ENCODE results near the gene SUPT20HL2.
"Not testable (repeated sequence)": the region's sequence is repeated elsewhere in the genome, so short reads cannot be mapped to it uniquely, and the experiment has no call there.

Gene SUPT20HL2

DNA sequence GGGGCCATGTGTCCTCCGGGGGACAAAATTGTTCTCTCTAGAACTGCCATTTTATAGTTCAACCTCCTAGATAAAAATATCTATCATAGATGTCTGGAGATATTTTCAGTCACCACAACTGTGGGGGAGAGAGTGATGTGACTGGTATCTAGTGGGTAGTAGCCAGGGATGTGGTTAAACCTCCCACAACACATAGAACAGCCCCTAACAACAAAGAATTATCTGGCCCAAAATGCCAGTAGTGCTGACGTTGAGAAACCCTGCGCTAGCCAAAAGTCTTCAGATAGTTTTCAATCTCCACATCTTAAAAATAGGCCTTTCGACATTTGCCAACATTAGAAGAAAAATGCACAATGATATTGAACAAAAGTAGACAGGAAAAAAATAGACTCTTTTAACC, 19.0 kb upstream of the SUPT20HL2 start:
- Histone ChIP-seq H3K4me1 (no peaks in the 10 kb centered on the region), H3K27me3 (ENCODE audit: low read depth) (peaks cover 13% of the 10 kb centered on the region), H3K36me3 (replicated peaks) (no peaks in the 10 kb centered on the region), H3K4me3 (no peak overlapping the region), H3K9me3 (no peaks in the 10 kb centered on the region)
- DNase-seq (ENCODE audit: low spot score in 2 of 2), result no peak
- in situ Hi-C loops (cut with MboI; ENCODE audit: low sequenced_read_pairs), result no loop called here

- H3K4me3 ChIP-seq, result no peak overlapping the region
Measured at GRCh38 chrX:24325231-24325630, 11.4 kb upstream of the SUPT20HL2 start.

GRCh38 chrX:24321741-24322395, 8.0 kb upstream of the SUPT20HL2 start:
- no peaks in the 10 kb centered on the region for H3K4me1 ChIP-seq
- H3K27me3 ChIP-seq (ENCODE audit: low read depth), result peaks cover 13% of the 10 kb centered on the region; the same call in 1 of the 2 replicates
- H3K4me3 ChIP-seq, result no peak overlapping the region
- in situ Hi-C loops (cut with MboI; ENCODE audit: low sequenced_read_pairs), result no loop called here
- no peak for DNase-seq (ENCODE audit: low spot score in 2 of 2)
- no peaks in the 10 kb centered on the region for H3K9me3 ChIP-seq
- no peaks in the 10 kb centered on the region for H3K36me3 ChIP-seq (replicated peaks)

More at GRCh38 chrX:24325231-24325630, 11.4 kb upstream of the SUPT20HL2 start:
- Histone ChIP-seq H3K4me1 (no peaks in the 10 kb centered on the region), H3K27me3 (ENCODE audit: low read depth) (peaks cover 15% of the 10 kb centered on the region), H3K36me3 (replicated peaks) (no peaks in the 10 kb centered on the region), H3K9me3 (no peaks in the 10 kb centered on the region)
- no peak for DNase-seq (ENCODE audit: low spot score in 2 of 2)
- in situ Hi-C loops (cut with MboI; ENCODE audit: low sequenced_read_pairs), result no loop called here

DNA sequence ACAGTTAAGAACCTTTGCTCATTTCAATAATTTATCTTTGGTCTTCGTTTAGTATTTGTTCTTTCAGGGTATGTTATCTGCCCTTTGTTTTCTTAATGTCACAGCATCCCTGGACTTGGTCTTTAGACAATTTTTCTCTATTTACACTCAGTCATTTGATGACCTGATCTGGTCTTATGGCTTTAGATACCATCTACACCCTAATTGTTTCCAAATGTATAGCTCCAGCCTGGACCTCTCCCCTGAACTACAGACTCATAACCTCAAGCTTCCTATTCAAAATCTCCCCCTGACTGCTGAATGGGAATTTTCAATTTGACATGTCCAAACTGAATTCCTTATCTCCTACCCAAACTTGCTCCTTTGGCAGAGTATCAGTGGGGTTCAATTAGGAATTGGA, 3.7 kb upstream of the SUPT20HL2 start:
- Histone ChIP-seq H3K27me3 (ENCODE audit: low read depth) (peaks cover 2% of the 10 kb centered on the region; the same call in 1 of the 2 replicates), H3K4me1 (no peaks in the 10 kb centered on the region)
- in situ Hi-C loops (cut with MboI; ENCODE audit: low sequenced_read_pairs), result no loop called here

DNA sequence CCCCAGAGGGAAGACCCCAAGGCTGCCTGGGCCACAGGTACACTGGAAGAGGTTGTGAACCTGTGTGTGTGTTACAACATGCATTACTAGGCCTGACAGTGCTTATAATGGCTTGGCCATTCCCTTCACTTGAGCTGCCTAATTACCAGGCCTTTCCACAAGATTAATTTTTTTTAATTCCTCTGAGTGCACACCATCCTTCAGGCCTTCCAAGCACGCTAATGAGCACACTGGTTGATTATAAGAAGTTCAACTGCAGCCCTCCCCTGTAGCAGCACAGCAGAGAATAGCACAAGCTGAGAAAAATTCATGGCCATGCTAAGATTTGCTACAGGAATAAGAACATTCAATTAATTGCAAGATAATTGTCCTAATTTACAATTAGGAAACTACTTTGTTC, 2.2 kb upstream of the SUPT20HL2 start:
- in situ Hi-C loops (cut with MboI; ENCODE audit: low sequenced_read_pairs), result no loop called here
- no peaks in the 10 kb centered on the region for H3K4me1 ChIP-seq
- DNase-seq (ENCODE audit: low spot score in 2 of 2), result no peak
- no peaks in the 10 kb centered on the region for H3K9me3 ChIP-seq
- H3K27me3 ChIP-seq (ENCODE audit: low read depth), result peaks cover 2% of the 10 kb centered on the region; the same call in 1 of the 2 replicates
- no peak overlapping the region for H3K4me3 ChIP-seq
- no peaks in the 10 kb centered on the region for H3K36me3 ChIP-seq (replicated peaks)

More for the DNA sequence above, 3.7 kb upstream of the SUPT20HL2 start:
- Histone ChIP-seq H3K4me3 (no peak overlapping the region), H3K9me3 (no peaks in the 10 kb centered on the region), H3K36me3 (replicated peaks) (no peaks in the 10 kb centered on the region)
- DNase-seq (ENCODE audit: low spot score in 2 of 2), result no peak

DNA sequence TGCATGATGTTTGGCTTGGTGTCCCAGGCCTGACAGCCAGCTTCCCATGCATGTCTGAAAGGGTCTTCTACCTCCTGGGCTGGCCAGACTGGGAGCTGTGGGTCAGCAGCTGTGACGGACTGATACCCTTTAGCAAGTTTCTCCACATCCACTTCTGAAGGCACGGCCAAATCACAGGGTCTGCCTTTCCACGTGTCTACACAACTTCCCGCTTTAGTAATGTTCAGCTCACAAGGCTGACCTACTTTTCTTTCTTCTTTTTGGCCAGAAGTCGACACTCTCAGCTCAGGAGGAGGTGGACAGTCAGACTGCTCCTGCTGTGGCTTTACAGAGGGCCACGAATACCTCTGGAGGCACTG, 1.6 kb downstream of the SUPT20HL2 start:
- H3K27me3 ChIP-seq (ENCODE audit: low read depth); DNase-seq (ENCODE audit: low spot score in 2 of 2); H3K4me3 ChIP-seq; H3K9me3 ChIP-seq; H3K36me3 ChIP-seq (replicated peaks); in situ Hi-C loops (cut with MboI; ENCODE audit: low sequenced_read_pairs); H3K4me1 ChIP-seq: not testable (repeated sequence)

GRCh38 chrX:24311507-24312248, 2.2 kb downstream of the SUPT20HL2 start:
- H3K9me3 ChIP-seq, result not testable (repeated sequence)

DNA sequence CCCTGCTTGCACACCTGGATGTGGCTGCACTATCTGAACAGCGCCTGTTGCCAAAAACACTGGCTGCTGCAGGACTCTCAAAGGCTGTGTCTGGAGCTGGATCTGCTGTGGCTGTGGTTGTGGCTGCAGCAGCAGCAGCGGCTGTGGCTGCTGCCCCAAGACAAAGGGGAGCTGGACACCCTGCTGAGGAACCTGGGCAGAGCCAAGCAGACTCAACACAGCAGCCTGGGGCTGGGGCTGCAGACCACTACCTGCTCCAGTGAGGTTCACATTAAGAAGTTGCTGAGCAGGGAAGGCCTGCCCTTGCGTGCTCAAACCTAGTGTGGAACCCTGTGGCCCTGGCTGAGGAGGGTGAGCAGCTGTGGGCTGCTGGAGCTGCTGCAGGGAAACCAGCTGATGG, 3.0 kb downstream of the SUPT20HL2 start:
- H3K9me3 ChIP-seq; DNase-seq (ENCODE audit: low spot score in 2 of 2); H3K27me3 ChIP-seq (ENCODE audit: low read depth); H3K4me1 ChIP-seq; in situ Hi-C loops (cut with MboI; ENCODE audit: low sequenced_read_pairs); H3K4me3 ChIP-seq; H3K36me3 ChIP-seq (replicated peaks): not testable (repeated sequence)

More at GRCh38 chrX:24311507-24312248, 2.2 kb downstream of the SUPT20HL2 start:
- H3K4me1 ChIP-seq; H3K36me3 ChIP-seq (replicated peaks); H3K27me3 ChIP-seq (ENCODE audit: low read depth); DNase-seq (ENCODE audit: low spot score in 2 of 2); in situ Hi-C loops (cut with MboI; ENCODE audit: low sequenced_read_pairs); H3K4me3 ChIP-seq: not testable (repeated sequence)

DNA sequence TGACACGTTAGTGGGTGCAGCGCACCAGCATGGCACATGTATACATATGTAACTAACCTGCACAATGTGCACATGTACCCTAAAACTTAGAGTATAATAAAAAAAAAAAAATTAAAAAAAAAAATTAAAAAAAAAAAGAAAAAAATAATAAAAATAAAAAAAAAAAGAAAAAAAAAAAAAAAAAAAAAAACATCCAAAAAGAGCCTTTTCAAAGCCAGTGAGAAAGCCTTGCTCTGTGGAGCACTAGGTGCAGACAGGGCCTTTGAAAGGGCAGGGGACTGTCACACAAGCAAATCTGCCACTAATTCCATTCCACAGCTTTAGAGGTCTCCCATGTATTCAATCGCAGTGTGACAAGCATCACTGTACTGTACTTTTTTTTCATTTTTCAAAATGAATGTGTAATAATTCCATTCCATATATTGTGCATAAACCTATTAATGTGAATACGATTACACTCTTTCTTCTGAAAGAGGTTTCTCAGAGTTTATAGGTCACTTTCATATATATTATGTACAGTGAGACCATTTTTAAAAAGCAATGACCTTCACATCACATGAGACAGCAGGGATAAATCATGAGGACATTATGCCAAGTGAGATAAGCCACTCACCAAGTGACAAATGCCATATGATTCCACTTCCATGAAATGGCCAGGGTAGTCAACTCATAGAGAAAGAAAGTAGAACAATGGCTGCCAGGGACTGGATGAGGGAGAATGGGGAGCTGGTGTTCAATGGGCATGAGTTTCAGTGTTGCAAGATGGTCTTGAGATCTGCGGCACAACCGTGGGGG, 4.1 kb downstream of the SUPT20HL2 start:
- H3K27me3 ChIP-seq (ENCODE audit: low read depth); H3K9me3 ChIP-seq; H3K36me3 ChIP-seq (replicated peaks); in situ Hi-C loops (cut with MboI; ENCODE audit: low sequenced_read_pairs); H3K4me1 ChIP-seq; DNase-seq (ENCODE audit: low spot score in 2 of 2); H3K4me3 ChIP-seq: not testable (repeated sequence)

DNA sequence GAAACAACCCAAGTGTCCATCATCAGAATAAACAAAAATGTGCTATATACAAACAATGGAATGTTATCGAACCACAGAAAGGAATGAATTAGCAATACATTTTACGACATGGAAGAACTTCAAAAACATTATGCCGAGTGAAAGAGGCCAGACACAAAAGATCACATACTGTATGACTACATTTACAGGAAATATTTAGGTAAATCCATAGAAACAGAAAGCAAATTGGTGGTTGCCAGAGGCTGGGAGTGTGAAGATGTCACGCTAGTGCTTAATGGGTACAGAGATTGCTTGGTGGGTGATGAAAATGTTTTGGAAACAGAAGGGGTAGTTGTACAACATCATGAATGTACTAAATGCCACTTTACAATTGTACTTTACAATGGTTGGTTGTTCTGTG, 5.1 kb downstream of the SUPT20HL2 start:
- in situ Hi-C loops (cut with MboI; ENCODE audit: low sequenced_read_pairs); H3K36me3 ChIP-seq (replicated peaks); H3K4me1 ChIP-seq; H3K9me3 ChIP-seq; H3K27me3 ChIP-seq (ENCODE audit: low read depth); DNase-seq (ENCODE audit: low spot score in 2 of 2); H3K4me3 ChIP-seq: not testable (repeated sequence)

- in situ Hi-C loops (cut with MboI; ENCODE audit: low sequenced_read_pairs), result no loop called here
- H3K27me3 ChIP-seq (ENCODE audit: low read depth), result no peaks in the 10 kb centered on the region
Measured at GRCh38 chrX:24306440-24306839, 7.4 kb downstream of the SUPT20HL2 start.

GRCh38 chrX:24305905-24306304, 8.0 kb downstream of the SUPT20HL2 start:
- H3K4me1 ChIP-seq, result no peaks in the 10 kb centered on the region
- no peak overlapping the region for H3K4me3 ChIP-seq
- in situ Hi-C loops (cut with MboI; ENCODE audit: low sequenced_read_pairs), result no loop called here
- H3K27me3 ChIP-seq (ENCODE audit: low read depth), result no peaks in the 10 kb centered on the region
- no peaks in the 10 kb centered on the region for H3K36me3 ChIP-seq (replicated peaks)
- DNase-seq (ENCODE audit: low spot score in 2 of 2), result no peak
- H3K9me3 ChIP-seq, result no peaks in the 10 kb centered on the region

More at GRCh38 chrX:24306440-24306839, 7.4 kb downstream of the SUPT20HL2 start:
- Histone ChIP-seq H3K9me3 (no peaks in the 10 kb centered on the region), H3K36me3 (replicated peaks) (no peaks in the 10 kb centered on the region), H3K4me1 (no peaks in the 10 kb centered on the region), H3K4me3 (no peak overlapping the region)
- peak in 1 of 2 experiments; percentile 25 for DNase-seq (ENCODE audit: low spot score in 2 of 2)

GRCh38 chrX:24301806-24302205, 12.1 kb downstream of the SUPT20HL2 start:
- H3K27me3 ChIP-seq (ENCODE audit: low read depth), result no peaks in the 10 kb centered on the region; the same call in 1 of the 2 replicates
- H3K36me3 ChIP-seq (replicated peaks), result no peaks in the 10 kb centered on the region
- in situ Hi-C loops (cut with MboI; ENCODE audit: low sequenced_read_pairs), result no loop called here
- H3K4me1 ChIP-seq, result no peaks in the 10 kb centered on the region; the same call in 1 of the 2 replicates
- DNase-seq (ENCODE audit: low spot score in 2 of 2), result no peak
- no peaks in the 10 kb centered on the region for H3K9me3 ChIP-seq
- no peak overlapping the region for H3K4me3 ChIP-seq

DNA sequence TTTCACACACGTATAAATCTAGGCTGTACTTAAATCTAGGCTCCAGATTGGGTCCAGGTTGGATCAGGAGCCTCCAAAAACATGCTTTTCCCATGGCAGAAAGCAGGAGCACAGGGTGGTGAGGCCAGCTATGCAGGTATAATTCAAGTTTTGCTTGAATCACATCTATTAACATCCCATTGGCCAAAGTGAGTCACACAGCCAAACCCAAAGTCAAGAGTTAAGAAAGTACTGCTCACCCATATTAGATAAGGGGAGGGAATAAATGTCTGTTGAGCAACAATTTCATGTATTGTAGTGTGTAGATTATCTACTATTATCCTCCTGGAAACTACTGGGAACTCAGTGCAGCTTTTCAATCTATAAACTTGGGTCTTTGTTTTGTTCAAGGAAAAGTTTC, 12.8 kb downstream of the SUPT20HL2 start:
- in situ Hi-C loops (cut with MboI; ENCODE audit: low sequenced_read_pairs), result no loop called here
- DNase-seq (ENCODE audit: low spot score in 2 of 2), result no peak

More for the DNA sequence above, 12.8 kb downstream of the SUPT20HL2 start:
- no peaks in the 10 kb centered on the region for H3K9me3 ChIP-seq
- H3K27me3 ChIP-seq (ENCODE audit: low read depth), result no peaks in the 10 kb centered on the region; the same call in 1 of the 2 replicates
- H3K36me3 ChIP-seq (replicated peaks), result no peaks in the 10 kb centered on the region
- no peaks in the 10 kb centered on the region; the same call in 1 of the 2 replicates for H3K4me1 ChIP-seq
- H3K4me3 ChIP-seq, result no peak overlapping the region
